Neural progenitor cell (in vitro differentiated cells): ENCODE results near the gene SPRR2F.

Experiments
- EZH2 ChIP-seq: fragments of 200-600 bp; sonication (generic); IDR thresholded peaks from 2 replicates; pipeline ENCODE4 v1.6.1; 2017; ENCODE audit warnings: antibody characterized with exemption, mild to moderate bottlenecking, moderate library complexity
- TF ChIP-seq, protein P1 (sequence below): fragments of 200-600 bp; sonication (generic); IDR thresholded peaks from 2 replicates; pipeline ENCODE4 v1.5.1; 2017; ENCODE audit warnings: antibody characterized with exemption, mild to moderate bottlenecking

DNA sequence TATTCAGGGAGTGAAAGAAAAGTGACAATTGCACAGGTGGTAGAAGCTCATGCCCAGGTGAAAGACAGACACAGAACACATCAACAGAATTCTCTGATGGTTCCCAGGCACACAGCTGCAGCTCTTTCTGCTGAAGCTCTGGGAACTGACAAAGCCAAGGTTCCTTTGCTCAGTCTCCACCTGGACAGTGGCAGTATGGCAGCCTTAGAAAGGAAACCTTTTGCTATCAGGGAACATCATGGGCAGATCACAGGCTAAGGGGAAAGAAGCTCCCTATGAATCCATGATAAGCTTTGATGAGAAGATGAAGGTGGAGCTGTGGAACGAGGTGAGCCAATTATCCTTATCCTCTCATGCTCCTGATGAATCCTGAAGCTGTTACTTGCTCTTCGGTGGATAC, 43.1 kb downstream of the SPRR2F start:
- TF ChIP-seq, protein P1, sequence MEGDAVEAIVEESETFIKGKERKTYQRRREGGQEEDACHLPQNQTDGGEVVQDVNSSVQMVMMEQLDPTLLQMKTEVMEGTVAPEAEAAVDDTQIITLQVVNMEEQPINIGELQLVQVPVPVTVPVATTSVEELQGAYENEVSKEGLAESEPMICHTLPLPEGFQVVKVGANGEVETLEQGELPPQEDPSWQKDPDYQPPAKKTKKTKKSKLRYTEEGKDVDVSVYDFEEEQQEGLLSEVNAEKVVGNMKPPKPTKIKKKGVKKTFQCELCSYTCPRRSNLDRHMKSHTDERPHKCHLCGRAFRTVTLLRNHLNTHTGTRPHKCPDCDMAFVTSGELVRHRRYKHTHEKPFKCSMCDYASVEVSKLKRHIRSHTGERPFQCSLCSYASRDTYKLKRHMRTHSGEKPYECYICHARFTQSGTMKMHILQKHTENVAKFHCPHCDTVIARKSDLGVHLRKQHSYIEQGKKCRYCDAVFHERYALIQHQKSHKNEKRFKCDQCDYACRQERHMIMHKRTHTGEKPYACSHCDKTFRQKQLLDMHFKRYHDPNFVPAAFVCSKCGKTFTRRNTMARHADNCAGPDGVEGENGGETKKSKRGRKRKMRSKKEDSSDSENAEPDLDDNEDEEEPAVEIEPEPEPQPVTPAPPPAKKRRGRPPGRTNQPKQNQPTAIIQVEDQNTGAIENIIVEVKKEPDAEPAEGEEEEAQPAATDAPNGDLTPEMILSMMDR = no peak
- no peak for TF ChIP-seq EZH2
